ENCODE data around the gene MET.
"Not testable (repeated sequence)": the region's sequence is repeated elsewhere in the genome, so short reads cannot be mapped to it uniquely, and the experiment has no call there.

MET gene

GRCh38 chr7:116728413-116728812 lies 56.4 kb downstream of the MET start:
- no peak for DNase-seq

GRCh38 chr7:116730097-116731022 lies 58.4 kb downstream of the MET start:
- no peak for DNase-seq

- DNase-seq, result no peak
These were observed 59.0 kb downstream of the MET start for GRCh38 chr7:116731023-116731395.

GRCh38 chr7:116731445-116732335 lies 59.7 kb downstream of the MET start:
- no peak for DNase-seq

GRCh38 chr7:116732788-116733694 lies 61.0 kb downstream of the MET start:
- DNase-seq, result no peak

GRCh38 chr7:116733924-116734580 lies 62.1 kb downstream of the MET start:
- no peak for DNase-seq

GRCh38 chr7:116734710-116735109 lies 62.7 kb downstream of the MET start:
- DNase-seq, result no peak

- no peak for DNase-seq
These were observed 65.1 kb downstream of the MET start for GRCh38 chr7:116736927-116737715.

- no peak for DNase-seq
These were observed 66.4 kb downstream of the MET start for GRCh38 chr7:116738378-116738777.

GRCh38 chr7:116739307-116739706 lies 67.3 kb downstream of the MET start:
- no peak for DNase-seq

GRCh38 chr7:116740231-116740630 lies 68.2 kb downstream of the MET start:
- DNase-seq, result no peak

- DNase-seq, result no peak
These were observed 68.9 kb downstream of the MET start for GRCh38 chr7:116740755-116741462.

GRCh38 chr7:116741625-116742316 lies 69.8 kb downstream of the MET start:
- DNase-seq, result no peak

GRCh38 chr7:116742641-116743040 lies 70.6 kb downstream of the MET start:
- no peak for DNase-seq

GRCh38 chr7:116743835-116744234 lies 71.8 kb downstream of the MET start:
- not testable (repeated sequence) for DNase-seq

GRCh38 chr7:116746388-116746787 lies 74.4 kb downstream of the MET start:
- not testable (repeated sequence) for DNase-seq

- not testable (repeated sequence) for DNase-seq
These were observed 79.1 kb downstream of the MET start for GRCh38 chr7:116751070-116751469.

- no peak for DNase-seq
These were observed 80.5 kb downstream of the MET start for GRCh38 chr7:116752305-116753074.

GRCh38 chr7:116753130-116753529 lies 81.1 kb downstream of the MET start:
- DNase-seq, result no peak
